Fibroblast of pulmonary artery (primary cell): Measurements from ENCODE around the gene POTEH.
"Not testable (repeated sequence)": the region's sequence is repeated elsewhere in the genome, so short reads cannot be mapped to it uniquely, and the experiment has no call there.

Experiments
- DNase-seq: peaks from one replicate; pipeline ENCODE4 v3.0.0-alpha.2; 2010; ENCODE audit warnings: low read depth
- H3K4me3 ChIP-seq: replicated peaks from 2 replicates; pipeline ENCODE4 v1.5.1; 2011; ENCODE audit warnings: low read depth, mild to moderate bottlenecking, control low read depth, low read length, moderate library complexity

The POTEH gene

DNA sequence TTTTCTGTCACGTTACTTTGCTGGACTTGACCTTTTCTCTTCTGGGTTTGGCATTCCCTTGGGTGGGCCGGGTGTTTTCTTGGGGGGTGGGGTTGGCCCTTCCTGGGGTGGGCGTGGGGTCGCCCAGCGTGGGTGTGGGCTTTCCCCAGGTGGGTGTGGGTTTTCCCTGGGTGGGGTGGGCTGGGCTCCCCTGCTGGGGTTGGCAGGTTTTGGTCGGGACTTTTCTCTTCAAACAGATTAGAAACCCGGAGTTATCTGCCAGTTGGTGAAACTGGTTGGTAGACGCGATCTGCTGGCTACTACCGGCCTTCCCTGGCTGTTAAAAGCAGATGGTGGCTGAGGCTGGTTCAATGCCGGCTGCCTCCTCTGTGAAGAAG, at the start of gene POTEH:
Gene POTEH, plus strand, starts transcription at position 278 of the 377 bp plus-strand sequence. Its CDS starts 52 bp downstream, at position 330.
- DNase-seq, H3K4me3 ChIP-seq: not testable (repeated sequence)

DNA sequence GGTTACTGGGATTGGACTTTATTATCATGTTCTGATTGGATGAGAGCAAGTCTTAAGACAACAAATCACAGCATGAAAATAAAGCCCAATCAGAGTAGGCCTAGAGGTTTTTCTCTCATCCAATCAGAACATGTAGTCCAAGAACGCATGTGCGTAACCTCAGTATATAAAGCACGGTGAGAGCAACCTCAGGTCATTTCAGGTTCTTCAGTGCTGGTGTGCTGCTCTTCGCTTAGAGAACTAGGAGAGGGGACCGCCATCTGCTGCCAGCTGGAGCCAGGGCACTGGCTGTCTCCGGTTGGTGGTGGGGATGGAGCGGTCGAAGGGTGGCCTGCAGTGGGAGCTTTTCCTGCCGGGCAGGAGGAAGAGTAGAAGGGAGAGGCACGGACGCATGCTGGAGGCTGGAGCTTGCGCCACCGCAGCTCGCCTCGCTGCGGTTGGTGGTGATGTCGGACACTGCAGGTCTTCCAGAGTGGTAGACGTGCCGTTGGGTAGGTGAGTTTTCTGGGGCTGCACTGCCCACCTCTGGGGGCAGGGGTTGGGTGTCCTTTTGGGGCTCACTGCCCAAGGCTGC, 47.5 kb upstream of the POTEH start:
- DNase-seq, H3K4me3 ChIP-seq: not testable (repeated sequence)

DNA sequence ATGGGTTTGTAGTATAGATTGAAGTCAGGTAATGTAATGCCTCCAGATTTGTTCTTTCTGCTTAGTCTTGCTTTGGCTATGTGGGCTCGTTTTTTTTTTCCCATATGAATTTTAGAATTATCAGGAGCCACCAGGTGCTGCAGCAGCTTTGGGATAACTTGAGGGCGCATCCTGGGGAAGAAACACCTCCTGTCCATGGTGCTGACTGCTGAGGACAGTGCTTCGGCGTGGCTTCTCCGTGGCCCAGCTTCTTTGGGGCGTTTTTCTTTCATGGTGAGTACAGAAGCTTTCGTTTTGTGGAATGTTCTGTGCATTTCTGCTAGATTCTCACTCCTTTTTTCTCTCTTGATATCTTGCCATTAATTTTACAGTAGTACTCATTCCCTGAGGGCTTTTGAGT, 37.9 kb upstream of the POTEH start:
- DNase-seq, H3K4me3 ChIP-seq: not testable (repeated sequence)

DNA sequence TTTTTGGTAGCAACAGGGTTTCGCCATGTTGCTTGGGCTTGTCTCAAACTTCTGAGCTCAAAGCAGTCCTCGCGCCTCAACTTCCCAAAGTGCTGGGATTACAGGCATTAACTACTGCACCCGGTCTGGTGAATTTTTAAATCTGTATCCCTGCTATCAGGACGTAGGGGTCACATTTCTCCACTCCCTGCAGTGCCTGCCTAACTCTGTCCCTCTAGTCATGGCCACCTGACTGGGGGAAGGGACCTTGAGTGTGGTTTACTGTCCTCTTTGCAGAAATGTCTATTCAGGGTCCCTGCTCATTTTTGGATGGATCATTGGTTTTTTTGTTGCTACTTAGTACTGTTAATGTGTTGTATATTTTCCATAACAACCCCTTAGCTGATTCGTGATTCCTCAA, 37.1 kb upstream of the POTEH start:
- not testable (repeated sequence) for H3K4me3 ChIP-seq, DNase-seq

DNA sequence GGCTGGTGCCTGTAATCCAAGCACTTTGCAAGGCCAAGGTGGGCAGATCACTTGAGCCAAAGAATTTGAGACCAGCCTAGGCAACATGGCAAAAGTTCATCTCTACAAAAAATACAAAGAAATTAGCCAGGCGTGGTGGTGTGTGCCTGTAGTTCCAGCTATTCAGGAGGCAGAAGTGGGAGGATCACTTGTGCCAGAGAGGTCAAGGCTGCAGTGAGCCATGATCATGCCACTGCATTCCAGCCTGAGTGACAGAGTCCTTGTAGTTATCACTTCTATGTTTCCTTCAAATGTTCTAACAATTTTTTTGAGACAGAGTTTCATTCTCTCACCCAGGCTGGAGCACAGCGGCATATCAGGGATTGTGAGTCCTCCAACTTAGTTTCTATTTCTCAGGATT, 36.6 kb upstream of the POTEH start:
- not testable (repeated sequence) for DNase-seq, H3K4me3 ChIP-seq

DNA sequence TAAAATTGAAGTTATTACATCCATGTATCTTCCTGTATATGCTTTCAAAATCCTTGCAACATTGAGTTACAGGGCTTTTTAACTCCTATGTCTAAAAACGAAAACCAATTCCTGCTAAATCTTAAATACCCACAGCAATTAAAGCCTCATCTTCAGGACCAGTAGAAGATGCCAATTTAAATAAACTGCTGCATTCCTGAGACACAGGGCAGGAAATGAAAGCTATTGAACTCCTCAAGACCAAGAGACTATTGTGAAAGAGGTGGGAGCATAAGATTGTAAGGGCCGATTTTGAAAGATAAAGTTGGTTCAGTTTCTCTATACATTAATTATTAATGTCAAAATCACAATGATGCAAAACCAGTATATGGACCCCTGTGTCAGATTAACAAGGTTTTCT, 28.7 kb upstream of the POTEH start:
- not testable (repeated sequence) for H3K4me3 ChIP-seq, DNase-seq

DNA sequence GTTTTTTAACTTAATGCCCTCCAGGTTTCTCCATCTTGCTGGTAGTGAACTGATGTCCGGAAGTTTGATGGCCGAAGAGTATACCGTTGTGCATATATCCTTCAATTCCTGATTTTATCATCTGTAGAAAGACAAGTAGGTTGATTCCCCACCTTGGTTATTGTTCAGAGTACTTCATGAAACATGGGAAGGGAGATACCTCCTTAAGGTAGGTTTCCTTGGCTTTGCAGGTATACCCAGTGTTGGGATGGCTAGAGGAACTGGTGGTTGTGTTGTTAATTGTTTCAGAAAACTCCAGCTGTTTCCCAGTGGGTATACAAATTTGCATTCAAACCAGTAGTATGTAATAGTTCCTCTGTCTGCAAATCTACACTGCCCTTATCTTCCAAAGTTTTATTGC, 25.1 kb upstream of the POTEH start:
- H3K4me3 ChIP-seq, DNase-seq: not testable (repeated sequence)

DNA sequence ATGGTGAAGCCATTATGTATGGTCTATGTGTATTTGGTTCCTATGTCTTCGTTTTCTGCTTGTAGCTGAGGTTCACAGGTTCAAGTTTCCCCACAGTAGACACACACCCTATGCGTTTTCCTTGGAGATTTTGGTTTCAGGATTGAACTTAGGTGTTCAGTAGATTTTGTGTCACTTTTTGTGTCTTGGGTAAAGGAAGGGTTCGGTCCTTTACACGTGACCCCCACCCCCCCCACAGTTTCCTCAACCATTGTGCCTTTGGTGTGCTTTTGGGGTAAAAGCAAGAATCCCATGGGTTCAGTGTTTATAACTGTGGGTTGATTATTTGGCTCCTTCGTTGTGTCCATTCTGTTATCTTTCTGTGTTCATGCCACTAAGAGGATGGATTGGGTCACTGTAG, 24.3 kb upstream of the POTEH start:
- not testable (repeated sequence) for H3K4me3 ChIP-seq, DNase-seq

DNA sequence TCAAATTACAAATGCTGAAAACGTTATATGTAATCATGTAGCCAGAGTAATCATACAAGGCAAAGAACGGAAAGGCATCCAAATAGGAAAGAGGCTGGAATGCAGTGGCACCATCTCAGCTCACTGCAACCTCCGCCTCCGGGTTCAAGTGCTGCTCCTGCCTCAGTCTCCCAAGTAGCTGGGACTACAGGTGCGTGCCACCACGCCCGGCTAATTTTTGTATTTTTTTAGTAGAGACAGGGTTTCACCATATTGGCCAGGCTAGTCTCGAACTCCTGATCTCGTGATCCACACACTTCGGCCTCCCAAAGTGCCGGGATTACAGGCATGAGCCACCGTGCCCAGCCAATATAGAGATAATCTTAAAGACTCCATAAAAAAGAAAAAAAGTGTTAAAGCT, 20.4 kb upstream of the POTEH start:
- not testable (repeated sequence) for H3K4me3 ChIP-seq, DNase-seq

DNA sequence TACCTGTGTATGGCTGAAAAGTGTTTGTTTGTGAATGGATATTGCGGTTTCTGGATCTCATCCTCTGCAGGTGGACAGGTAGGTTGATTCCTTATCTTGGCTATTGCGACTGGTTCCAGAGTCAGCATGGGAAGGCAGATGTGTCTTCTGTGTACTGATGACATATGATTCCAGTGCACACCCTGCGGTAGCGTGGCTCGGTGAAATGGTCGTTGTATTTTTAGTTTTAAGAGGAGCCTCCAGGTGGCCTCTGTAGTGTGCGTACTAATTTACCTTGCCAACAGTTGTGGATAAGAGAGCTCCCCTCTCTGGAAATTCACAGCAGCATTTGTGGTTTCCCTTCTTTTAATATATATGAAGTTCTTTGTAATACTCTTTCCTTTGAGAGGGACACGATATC, 10.1 kb upstream of the POTEH start:
- DNase-seq, H3K4me3 ChIP-seq: not testable (repeated sequence)

DNA sequence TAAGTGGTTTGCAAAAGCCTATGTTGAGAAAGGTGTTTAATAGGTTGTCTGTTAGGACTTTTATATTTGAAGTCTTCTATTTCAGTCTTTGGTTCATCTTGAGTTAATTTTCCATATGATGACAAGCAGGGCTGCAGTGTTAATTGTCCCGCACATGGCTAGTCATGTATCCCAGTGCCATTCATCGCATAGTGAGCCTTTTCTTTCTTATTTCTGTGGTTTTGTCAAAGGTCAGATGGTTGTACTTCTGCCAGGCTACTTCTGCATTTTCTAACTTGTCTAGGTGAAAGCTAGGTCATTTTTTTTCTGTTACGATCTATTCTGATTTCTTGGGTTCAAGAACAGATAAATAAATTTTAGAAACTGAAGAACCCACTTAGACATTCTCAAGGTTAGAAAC, 5.7 kb upstream of the POTEH start:
- H3K4me3 ChIP-seq, DNase-seq: not testable (repeated sequence)

DNA sequence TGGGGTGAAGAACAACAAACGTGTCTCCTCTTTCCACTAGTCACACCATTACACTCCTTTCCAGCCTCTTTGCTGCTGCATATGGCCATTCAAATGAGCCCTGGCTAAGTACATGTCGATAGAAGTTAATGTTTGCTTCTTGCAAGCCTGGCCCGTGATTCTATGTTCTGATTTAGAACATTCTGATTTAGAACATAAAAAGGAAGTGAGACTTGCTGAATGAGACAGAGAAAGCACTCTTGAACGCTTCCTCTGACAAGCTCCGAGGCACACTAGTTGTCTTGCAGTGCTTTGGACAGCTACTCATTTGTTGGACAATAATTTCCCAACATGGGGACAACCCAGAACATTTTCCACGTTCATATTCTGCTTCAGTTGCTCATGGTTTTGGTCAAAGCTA, 5.1 kb upstream of the POTEH start:
- not testable (repeated sequence) for DNase-seq, H3K4me3 ChIP-seq

DNA sequence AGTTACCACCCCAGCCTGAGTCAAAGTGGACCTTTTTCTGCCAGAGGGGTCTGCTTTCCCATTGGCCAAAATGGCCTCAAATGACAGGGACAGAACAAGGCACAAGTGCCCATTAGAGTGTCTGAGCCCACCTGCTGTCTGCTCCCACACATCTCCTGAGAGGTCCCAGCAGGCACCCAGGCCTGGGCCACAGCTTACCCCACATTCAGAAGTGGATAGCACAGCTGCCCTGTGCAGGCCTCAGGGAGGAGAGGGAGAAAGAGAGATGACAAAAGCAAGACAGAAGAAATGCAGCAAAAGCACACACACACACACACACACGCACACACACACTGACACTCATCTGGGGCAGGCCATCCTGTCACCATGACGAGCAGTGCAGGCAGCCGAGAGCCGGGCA, 4.2 kb upstream of the POTEH start:
- H3K4me3 ChIP-seq, DNase-seq: not testable (repeated sequence)

DNA sequence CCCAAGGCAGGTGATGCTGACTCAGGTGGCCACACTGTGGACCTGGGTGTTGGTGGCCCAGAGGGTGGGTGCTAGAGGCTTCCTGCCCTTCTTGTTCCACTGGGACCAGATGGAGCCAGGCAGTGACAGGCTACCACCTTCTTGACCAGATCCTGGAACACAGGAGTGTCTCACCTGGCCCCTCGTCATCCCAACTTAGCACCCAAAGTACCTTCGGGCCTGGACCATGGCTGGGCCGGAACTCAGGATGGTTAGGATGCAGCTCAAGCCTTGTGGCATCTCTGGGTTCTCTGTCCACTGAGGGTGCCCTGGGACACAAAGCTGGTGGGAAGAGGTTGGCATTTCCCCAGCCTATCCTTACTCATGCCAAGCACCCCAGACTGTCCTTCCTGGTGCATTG, 2.7 kb upstream of the POTEH start:
- not testable (repeated sequence) for DNase-seq, H3K4me3 ChIP-seq

DNA sequence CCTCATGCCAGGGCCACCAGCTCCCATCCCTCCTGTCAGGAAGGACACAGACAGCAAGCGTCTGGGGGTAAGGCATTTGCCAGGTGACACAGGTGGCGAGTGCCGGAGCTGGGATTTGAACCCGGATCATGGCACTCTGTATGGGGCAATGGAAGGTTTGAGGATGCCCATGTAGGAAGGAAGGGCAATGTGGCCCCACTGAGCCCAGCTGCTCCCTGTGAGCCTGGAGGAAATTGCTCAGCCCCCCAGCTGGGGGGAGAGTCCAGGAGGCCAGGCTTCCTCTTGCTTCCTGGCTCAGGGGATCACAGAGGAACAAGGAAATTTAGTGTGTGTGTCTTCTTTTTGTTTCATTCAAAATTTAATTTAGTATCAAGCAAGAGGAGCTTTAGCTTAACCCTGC, 2.1 kb upstream of the POTEH start:
- not testable (repeated sequence) for H3K4me3 ChIP-seq, DNase-seq

DNA sequence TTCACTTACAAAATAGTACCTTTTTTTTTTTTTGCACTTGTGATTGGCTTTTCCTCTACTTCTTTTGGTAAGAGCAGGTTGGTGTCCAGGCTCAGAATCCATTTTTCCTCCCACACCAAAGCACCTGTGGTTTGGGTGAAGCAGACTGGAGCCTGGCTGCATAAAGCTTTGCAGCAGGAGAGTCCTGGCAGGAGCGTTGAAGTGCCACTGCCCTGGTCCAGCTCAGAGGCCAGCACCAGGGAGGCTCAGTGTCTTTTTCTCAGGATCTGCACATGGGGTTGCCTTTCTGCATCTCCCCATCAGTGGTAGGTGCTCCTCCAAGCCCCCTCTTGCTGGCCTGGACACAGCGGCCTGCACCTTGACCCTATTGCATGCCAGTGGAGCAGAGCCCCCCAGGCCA, 1.7 kb upstream of the POTEH start:
- not testable (repeated sequence) for H3K4me3 ChIP-seq, DNase-seq

DNA sequence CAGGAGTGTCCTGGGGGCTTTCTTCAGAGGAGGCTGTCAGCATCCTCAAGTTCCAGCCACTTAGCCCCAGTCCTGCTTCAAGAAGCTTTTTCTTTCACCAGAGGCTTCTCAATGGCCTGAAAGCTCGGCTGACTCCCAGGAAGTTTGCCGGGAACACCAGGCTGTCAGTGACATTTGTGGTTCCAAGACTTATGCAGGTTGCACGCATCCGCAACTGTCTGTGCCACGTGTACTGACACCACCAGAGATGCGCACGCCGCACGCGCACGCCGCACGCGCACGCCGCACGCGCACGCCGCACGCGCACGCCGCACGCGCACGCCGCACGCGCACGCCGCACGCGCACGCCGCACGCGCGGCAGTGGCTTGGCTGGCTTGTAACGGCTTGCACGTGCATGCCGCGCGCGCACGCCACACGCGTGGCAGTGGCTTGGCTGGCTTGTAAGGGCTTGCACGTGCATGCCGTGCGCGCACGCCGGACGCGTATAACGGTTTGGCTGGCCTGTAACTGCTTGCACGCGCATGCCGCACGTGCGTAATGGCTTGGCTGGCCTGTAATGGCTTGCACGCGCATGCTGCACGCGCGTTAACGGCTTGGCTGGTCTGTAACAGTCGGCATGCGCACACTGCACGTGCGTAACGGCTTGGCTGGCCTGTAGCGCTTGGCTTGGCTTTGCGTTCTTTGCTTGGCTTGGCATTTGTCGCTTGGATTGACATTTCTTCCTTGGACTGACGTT, 646 bp upstream of the POTEH start:
- H3K4me3 ChIP-seq, DNase-seq: not testable (repeated sequence)

DNA sequence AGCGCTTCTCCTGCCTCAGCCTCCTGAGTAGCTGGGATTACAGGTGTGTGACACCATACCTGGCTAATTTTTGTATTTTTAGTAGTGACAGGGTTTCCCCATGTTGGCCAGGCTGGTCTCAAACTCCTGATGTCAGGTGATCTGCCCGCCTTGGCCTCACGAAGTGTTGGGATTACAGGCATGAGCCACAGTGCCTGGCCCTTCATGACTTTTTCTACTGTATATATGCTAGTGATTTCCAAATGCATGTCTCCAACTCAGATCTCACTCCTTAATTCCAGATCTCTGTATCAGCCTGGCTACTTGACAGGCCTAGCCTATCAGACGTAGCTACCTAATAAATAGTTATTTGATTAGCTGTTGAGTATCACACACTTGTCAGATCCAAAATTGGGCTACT, 23.8 kb downstream of the POTEH start:
- not testable (repeated sequence) for H3K4me3 ChIP-seq, DNase-seq

DNA sequence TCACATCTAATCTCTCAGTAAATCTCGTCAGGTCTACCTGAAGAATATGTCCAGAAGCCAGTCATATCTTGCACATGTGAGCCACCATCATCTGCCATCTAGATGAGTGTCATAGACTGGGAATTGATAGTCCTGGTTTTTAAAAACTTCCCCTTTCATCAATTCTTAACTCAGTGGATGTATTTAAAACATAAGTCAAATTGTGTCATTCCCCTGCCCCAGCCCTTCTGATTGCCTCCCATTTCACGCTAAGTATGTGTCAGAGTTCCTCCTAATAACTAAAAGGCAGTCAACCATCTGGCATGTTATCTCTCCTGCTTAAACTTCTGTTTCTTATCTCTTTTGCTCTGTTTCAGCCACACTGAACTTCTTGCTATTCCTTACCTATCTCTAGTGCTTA, 24.3 kb downstream of the POTEH start:
- H3K4me3 ChIP-seq, DNase-seq: not testable (repeated sequence)

DNA sequence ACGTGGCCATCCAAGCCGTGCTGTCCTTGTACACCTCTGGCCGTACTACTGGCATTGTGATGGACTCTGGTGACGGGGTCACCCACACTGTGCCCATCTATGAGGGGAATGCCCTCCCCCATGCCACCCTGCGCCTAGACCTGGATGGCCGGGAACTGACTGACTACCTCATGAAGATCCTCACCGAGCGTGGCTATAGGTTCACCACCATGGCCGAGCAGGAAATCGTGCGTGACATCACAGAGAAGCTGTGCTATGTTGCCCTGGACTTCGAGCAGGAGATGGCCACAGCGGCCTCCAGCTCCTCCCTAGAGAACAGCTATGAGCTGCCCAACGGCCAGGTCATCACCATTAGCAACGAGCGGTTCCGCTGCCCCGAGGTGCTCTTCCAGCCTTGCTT, 32.1 kb downstream of the POTEH start:
- H3K4me3 ChIP-seq, DNase-seq: not testable (repeated sequence)
